Eye (tissue), 1 donor: ENCODE results near the gene AK8.

Source experiments
- DNase-seq: peaks from one replicate; pipeline ENCODE4 v3.0.0-alpha.2; 2015

The AK8 gene

DNA sequence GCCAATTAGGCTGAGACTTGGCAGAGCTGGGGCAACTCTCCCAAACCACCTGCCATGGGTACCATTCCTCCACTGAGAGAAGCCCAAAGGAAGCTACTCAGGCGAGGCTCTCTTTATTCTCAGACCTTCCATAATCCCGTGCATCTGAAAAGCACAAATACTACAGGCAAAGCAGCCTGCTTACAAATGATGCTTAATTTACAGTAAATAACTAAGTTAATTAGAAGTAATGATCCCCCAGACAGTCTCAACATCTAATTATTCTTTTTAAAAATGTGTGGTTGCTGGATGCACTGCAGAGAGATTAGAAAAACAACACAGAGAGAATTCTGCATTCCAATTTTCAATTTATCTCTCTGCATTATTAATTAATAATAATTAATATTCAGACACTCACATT lies 53.1 kb downstream of the AK8 start:
- no peak for DNase-seq

DNA sequence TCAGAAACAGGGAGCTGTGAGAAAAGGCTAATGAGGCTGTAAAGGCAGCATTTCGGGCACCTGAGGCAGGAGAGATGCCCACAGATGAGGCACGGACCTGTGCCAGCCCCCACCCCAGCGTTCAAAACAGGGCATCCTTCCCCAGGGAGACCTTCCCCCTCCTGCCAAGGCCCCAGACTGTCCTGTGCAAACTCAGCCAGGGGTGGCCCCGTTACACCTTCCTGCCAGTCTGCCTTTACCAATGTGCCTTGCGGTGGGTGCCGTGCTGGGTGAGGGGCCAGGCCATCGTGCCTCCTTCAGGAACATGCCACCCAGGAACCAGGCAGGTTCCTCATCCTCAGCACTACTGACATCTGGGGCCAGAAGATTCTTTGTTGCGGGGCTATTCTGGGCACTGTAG lies 53.9 kb downstream of the AK8 start:
- no peak for DNase-seq

DNA sequence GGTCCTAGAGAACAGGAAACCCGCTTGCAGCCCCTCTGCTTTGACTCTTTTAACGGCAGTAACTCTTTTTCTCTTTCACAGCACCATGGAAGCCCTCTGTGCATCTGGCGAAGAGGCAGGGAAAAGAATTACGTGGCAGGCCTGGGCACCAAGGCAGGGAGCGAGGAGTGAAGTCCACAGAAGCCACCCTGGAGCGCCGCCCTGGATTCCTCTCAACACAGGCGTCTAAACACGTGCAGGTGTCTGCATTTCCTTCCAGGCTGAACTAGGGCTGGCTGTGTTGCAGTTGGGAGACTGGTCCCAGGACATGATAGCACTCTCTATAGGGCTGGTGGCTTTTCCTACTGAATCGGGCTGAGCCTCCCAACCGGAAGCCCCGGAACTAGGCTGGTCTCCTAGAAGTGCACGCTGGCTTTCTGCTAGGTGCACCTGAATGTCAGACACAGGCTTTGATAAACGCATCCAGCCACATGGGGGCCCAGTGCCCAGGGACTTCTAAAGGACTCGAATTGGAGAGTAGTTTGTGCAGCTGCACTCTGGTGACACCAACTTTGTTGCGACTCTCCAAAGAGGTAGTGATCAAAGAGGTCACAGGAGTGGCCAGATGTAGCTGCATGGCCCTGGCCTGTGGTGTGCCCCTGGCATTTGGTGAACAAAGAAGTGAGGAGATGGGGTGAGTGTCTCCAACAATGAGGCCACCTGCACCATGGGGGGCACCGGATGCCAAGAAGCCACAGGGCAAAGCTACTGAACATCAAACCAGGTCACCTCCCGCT lies 54.5 kb downstream of the AK8 start:
- DNase-seq, result no peak

DNA sequence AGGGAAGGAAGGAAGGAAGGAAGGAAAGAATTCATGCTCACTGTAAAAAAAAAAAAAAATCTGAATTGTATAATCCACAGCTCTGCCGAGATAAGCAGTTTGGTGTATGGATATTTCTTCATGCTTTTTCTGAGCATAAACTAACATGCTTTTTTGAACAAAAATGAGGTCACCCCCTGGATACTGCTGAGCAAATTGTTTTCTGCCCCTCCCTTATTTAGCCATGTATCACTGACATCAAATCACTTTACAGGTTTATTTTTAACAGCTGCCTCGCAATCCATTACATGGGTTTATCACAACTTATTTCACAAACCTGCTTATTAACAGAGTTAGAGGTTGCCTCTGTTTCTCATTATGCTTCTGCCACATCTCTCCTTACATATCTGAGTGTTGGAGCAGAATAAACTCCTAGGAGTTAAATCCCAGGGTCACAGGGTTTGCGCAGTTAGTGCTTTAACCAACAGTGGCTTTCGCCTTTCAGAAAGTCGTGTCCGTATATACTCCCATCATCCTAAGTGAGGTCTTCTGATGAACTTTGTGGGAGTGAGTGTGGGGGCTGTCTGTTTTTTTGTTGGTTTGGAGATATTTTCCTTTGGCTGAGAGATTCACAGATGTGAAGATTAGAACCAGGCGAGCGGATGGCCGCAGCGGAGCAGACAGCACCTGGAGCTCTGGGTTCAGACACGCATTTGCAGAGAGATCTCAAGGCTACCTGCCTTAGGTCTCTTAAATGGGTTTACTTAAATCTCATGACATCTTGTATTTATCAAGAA lies 57.7 kb downstream of the AK8 start:
- DNase-seq, result no peak

DNA sequence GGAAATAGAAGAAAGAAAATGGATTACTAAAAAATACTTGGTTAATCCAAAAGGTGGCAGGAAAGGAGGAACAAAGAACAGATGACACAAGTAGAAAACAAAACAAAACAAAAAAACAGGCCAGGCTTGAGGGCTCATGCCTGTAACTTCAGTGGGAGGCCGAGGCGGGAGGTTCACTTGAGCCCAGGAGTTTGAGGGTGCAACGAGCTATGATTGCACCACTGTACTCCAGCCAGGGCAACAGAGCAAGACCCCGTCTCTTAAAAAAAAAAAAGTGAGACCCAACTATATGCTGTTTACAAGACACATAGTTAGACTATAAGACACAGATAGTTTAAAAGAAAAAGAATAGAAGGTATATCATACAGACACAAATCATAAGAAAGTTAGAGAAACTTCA lies 59.5 kb downstream of the AK8 start:
- no peak for DNase-seq

DNA sequence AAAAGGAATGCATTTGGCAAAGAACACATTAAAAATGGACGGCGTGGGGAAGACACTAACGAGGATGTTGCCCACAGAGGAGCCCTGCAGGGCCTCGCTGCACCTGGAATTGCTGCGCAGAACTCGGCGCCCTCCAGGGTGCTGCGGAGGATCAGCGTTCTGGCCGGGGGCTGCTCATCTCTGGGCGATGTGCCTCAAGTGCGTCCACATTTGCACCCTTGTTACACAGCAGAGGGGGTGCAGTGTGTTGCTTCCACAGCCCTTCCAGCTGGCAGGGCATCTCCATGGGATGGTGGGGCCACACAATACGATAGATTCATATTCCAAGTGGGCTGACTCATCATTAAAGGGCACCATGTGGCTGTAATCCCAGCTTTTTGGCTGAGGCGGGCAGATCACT lies 63.1 kb downstream of the AK8 start:
- no peak for DNase-seq

DNA sequence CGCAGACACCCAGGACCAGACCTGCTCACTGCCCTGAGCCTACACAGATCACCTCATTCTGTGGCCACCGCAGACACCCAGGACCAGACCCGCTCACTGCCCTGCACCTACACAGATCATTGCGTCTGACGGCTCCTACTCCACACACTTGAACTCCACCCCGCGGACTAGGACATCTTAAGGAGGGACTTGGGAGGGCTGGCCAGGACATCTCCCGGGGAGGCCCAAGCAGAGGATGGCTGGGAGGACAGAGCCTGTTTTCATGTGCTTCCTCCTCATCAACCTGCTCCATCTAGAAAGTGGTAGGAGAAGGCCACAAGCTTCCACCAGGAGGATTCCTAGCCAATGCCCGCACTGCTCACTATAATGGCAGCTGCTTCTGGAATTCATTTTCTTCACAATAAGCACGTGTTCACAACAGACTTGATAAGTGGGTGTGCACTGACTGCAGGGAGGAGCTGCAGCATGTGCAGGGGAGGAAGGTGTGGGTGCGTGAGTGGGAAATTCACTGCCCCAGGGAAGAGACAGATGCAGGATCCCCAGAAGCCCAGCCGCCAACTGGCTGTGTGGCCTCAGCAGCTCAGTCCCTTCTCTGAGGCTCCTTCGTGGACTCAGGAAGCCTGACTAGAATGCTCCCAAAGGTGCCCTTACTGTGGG lies 64.8 kb downstream of the AK8 start:
- DNase-seq, result no peak

DNA sequence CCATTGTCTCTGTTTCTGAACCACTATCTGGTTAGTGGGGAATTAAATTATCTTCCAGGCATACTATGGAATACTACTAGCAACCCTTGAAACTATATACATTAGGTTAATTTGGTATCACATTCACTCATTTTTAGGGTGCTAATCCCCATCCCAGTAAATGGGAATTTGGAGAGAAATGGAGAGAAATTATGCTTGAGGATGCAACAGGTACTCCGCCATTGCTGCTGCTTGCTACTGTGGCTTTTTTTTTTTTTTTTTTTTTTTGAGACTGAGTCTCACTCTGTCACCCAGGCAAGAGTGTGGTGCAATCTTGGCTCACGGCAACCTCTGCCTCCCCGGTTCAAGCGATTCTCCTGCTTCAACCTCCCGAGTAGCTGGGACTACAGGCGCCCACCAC lies 66.1 kb downstream of the AK8 start:
- DNase-seq, result no peak

DNA sequence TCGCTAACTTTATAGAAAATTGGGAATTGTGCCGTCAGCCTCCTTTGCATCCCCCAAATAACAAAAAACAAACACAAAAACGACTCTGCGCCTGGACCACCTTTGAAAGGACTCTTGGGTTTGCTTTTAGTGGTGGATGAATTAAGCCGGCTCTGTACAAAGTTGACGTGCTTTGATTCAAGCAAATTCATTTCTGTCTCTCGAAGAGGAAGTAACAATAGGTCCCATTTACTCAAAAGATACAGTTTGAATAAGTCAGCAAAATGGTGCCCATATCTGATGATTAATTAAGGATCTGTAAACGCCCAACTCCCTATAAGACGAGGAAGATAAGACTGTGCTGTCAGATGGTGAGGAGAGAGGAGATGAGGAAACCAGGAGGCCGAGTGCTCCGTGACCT lies 67.8 kb downstream of the AK8 start:
- no peak for DNase-seq

DNA sequence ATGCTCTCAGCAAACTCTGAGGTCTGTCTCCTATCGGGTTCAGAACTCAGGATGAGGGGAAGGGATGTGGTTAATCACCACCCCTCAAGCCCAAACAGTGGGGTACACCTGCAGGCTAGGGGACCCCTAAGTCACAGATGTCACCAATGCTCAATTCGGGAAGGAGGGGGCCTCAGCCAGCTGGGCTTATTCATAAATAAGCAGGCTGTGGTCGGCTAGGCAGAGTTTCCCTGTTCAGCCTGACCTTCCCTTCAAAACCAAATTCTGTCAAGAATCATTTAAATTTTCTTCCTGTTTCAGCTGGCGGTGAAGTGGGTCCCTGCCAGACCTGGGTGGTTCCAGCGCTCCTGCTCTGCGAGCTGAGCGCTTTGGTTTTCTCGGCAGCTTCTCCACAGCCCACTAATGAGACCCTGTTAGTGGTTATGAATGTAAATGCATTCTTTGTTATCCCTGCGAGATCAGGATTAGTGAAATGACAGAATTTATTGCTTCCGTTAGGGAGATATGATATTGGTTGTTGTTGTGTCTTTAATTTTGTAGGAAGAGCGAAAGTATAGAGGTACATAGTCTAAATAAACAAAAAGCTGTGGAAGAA lies 68.3 kb downstream of the AK8 start:
- DNase-seq, result peak; percentile 43

DNA sequence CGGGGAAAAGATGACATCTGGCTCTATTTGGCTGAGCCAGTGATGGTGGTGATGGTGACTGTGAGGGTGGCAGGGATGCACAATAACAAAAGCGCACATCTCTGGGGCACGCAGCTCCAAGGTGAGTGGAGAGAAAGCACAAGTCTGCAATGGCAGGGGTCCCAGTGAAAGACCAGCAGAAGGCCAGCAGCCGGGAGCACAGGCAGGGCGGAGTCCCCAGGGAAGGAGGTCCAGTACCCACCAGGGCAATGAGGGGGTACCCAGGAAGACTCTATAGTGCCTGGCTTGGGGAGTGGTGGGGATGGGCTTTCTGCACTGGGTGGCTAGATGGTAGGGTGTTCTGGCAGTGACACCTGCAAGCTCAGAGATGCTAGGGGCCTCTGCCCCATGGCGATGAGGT lies 69.4 kb downstream of the AK8 start:
- DNase-seq, result no peak

DNA sequence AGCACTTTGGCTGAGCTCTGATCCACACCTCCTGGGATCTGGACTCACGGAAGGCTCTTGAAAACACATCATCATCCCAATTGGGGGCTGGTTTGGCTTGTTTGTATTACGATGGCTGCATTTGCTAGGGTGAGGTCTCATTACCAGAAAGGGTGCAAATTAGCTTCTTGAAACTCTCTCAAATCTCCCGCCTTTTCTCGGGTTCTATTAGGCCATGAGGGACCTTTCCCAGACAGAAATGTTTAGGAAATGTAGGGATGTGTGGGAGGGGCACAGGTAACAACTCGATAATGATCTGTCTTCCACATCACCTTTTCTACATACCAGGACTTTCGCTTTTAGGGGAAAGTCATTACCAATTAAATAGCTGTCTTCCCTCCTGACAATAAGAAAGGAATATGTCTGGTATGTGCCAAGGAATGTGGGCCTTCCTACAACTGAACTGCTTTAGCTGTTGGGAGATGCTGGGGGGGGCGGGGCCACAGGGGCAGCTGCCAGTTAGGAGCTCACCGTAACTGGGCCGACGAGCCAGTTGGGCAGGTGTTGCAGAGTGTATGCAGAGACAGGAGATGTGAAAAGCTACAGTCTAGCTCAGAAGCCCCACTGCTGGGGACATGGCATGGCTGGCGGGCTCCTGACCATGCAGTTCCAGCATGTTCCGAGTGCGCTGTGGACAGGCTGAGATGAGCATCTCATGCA lies 71.2 kb downstream of the AK8 start:
- DNase-seq, result peak; percentile 65

DNA sequence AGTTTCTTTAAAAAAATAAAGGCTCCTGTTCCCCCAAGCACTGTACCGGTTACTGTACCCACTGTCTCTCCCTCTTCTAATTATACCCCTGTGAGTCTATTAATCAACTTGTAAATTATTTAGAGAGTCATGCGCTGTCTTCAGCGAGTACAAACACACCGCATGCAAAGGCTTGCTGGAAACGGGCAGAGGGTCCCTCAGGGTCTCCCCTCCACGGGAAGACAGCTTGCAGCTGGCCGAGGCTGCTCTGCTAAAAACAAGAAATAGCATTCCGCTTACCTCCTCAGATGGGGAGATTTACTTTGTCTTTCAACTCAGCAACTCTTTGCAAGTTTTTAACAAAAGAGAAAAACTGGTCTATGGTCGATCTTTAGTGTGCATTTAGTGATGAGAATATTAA lies 71.8 kb downstream of the AK8 start:
- peak; percentile 72 for DNase-seq

DNA sequence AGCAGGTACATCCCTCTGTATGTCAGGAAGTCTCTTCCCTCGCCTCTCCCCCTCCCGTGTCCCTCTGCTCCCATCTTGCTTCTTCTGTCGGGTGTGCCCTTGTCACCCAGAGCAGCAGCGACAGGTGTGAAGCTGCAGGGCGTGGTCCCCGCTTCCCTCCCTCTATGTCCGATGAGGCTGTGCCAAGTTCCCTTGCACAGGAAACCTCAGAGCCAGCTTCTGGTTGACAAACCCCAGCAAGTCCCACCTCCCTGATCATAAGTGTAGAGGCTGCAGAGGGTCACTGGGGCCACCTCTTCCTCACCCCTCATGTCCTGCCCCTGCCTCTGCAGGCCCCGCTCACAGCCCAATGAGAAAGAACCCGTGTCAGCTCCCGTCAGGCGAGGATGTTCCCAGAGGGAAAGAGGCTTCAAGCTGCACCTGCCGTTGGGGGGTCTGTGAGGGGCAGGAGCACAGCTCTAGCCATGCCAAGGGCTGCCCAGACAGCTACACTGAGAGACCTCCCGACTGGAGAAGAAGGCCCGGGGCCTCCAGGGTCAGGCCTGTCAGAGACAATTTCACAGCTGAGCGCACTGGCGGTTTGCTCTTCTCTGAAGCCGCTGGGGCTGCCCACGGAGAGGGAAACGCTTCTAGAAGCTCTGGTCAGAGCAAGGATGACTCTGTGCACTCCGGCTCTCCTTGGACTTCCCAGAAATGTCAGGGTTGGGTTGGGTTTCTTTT lies 73.3 kb downstream of the AK8 start:
- peak; percentile 97 for DNase-seq

DNA sequence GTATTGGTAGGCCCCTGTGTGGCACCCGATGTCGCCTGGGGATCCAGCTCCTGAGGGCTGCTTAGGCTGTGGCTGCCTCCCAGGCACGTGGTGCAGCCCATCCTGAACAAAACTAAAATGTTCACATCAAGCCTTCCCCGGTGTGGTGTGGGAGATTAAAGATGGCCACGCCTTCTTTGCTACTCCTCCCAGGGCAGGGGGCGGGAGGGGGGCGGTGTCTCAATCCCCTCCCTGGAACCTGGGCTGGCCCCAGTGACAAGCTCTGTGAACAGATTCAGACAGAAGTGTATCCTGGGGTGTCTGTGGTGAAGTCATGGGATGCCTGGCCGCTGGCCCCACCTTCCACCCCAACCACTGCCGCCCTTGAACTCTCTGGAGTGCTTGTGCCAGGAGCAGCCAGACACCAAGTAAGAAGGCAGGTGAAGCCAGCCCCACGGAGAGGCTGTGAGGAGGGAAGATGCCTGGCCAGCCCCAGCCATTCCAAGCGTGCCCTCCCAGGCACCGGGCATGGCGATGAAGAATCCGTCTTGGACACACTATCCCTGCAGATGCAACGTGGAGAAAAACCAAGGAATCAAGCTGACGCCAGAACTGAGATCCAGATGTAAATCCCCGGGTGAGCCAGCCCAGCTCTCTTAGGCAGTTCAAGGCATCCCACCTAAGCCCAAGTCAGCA lies 75.8 kb downstream of the AK8 start:
- no peak for DNase-seq

DNA sequence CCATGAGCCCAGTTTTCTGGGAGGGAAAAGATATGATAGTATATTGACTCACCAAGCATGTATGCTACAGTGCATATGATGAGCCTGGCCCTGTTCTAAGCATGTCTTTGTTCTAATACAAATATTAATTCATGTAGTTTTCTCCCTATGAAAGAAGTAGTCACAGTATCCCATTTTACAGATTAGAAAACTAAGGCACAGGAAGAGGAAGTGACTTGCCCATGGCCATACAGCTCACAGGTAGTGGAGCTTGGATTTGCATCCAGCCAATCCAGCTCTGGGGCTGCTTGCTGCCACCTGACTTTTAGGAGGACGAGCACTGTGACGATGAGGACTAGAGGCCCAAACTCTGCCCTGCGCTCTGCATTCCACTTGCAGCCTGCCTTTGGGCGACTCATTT lies 76.4 kb downstream of the AK8 start:
- DNase-seq, result no peak

DNA sequence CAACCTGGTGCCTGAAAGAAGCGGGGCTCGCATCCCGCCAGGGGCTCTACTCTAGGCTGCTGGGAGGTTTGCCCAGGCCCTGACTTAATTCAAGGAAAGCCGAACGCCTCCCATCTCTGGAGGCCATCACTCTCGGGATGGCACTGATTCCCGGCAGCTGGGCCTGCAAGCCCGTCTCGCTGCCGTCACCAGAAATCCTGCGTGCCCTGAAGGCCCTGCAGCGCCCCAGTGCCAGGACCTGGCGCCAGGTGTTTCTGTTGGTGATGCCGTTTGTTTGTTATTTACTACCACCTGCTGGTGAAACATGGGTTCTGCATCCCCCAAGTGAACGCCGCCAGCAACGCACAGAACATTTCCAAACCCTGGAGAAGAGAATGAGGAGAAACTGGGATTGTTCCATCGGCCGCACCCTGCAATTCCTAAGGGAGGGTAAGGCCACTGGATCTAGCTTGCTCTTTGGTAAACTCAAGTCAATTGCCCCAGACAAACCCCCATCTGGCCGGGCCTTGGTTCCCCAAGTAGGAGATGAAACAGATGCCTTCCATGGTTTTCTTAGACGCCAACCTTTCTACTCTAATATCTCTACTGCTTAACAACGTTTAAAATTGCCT lies 77.9 kb downstream of the AK8 start:
- peak; percentile 88 for DNase-seq

DNA sequence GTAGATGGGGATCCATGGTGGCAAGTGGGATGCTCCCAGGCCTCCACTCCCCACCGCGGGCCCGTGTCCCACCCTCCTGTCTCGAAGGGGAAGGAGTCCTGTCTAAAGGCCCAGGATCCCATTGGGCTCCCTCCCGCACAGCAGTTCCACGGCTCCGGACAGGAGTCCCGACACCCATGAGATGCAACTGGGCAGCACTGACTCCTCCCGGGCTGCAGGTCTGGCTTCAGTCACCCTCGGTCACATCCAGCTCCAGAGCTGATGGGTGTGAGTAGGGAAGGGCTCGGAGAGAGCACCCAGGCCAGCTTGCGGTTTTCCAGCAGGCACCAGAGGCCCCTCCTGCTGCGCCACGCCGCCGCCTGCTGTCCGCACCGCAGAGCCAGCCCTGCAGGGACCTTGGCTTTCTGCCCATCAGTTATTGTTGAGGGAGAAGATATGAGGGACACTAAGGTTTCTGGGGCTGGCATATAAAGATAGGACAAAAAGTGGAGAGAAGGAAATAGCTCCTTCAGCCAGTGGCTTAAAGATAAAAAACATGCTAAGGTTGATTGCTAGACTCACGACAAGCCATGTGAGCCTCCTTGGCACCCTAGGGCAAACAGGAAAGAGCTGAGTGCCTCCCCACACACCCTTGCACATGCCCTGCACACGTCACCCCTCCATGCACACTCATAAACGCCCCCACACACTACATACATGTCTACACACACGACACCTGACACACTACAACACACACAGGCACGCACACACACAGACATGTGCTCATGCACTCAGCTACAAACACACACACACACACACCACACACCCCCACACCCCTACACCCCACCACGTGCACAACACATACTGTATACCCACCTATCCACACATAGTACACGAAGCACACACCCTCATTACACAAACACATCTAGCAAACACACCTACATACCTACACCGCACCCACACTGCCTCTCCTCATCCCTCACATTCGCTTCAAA lies 79.0 kb downstream of the AK8 start:
- no peak for DNase-seq

DNA sequence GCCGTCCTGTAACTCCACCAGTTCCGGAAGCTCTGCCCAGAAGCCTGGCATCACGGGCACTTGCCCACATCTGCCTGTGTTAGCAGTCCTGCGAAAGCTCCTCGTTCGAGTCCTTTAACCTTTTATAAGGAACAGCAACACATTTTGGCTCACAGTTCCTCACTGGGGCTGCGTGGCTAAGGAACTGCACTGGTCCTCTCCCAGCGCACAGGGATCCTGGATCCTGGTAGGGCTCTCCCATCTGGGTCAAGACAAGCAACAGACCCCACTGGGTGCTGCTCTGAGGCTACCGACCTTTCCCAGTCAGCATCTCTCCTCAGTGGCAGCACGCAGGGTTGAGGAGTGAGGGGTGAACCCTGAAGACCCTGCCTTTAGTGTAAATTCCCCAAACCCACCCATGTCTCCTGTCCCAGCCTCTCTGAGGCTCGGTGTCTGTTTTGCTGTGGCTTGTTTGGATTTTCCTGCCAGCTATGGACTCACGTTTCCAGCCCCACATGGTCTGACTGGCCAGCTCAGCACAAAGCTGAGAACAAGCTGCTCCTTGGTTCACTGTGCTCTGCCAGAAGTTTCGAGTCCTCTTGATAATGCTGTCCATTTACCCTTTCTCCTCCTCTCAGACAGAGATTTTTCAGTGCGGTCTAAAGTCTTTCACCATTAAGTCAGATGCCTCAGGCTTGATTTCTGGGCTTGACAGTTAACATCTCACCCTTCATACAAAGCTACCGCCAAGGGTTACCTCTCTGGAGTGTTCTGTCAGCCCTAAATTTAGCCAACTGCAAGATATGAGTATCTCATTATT lies 80.0 kb downstream of the AK8 start:
- DNase-seq, result no peak
